ENCODE results near the gene GRK2. TPM values are rescaled to one million over a fixed set of nuclear protein-coding genes. Genes with fewer than 3 reads are reported as not detected.

GRK2 gene
- total and polyA plus RNA-seq, 2 donors (not counting 3 experiments of a cell fraction or from before 2014, with no cell fraction given) = 57.9 to 62.3 TPM

GRCh38 chr11:67242548-67242947, 23.7 kb upstream of the GRK2 start:
- ChIA-PET CTCF (no interaction called here), POLR2A (no interaction called here)
- Histone ChIP-seq H3K9ac (replicated peaks; ENCODE audit: extremely low read depth, insufficient read depth, low read length) (no peak overlapping the region), H3K36me3 (ENCODE audit: control insufficient read depth in 2 of 2, extremely low read depth in 1 of 2, insufficient read depth in 2 of 2, low read length in 2 of 2) (peaks cover 12 to 14% of the 10 kb centered on the region in 2 experiments), H3K79me2 (ENCODE audit: control insufficient read depth, insufficient read depth, low read length) (peaks cover 50% of the 10 kb centered on the region), H3K4me2 (ENCODE audit: insufficient read depth, low read length) (peak overlapping the region; percentile 81), H2AFZ (ENCODE audit: low read depth, low read length) (no peak overlapping the region), H4K20me1 (replicated peaks; ENCODE audit: control insufficient read depth, extremely low read depth, insufficient read depth, low read length) (peaks cover 3% of the 10 kb centered on the region), H3K27ac (ENCODE audit: insufficient read depth, low read depth, low read length) (no peak overlapping the region), H3K9me1 (replicated peaks; ENCODE audit: control insufficient read depth, extremely low read depth, insufficient read depth, low read length) (no peaks in the 10 kb centered on the region), H3K27me3 (ENCODE audit: control insufficient read depth in 2 of 2, insufficient read depth in 2 of 2, low read length in 2 of 2) (no peaks in the 10 kb centered on the region), H3K9me3 (replicated peaks; ENCODE audit: control insufficient read depth, insufficient read depth, low read length) (no peaks in the 10 kb centered on the region), H3K4me1 (ENCODE audit: control insufficient read depth, extremely low read depth, insufficient read depth, low read length) (peaks cover 23% of the 10 kb centered on the region), H3K4me3 (replicated peaks in 1 of 3; ENCODE audit: insufficient read depth in 1 of 3, low read depth in 1 of 3, low read length in 3 of 3) (peak overlapping the region in 1 of 3 experiments; percentile 90)
- DNase-seq (ENCODE audit: low read depth, low spot score) (no peak), FAIRE-seq (no peak)
- BruUV-seq (replicated peaks) = no TSS peak
- TF ChIP-seq EZH2 (IDR thresholded peaks at IDR 0.05; ENCODE audit: borderline replicate concordance, low read depth, low read length, severe bottlenecking) (no peak), CTCF (IDR thresholded peaks at IDR 0.05; ENCODE audit: extremely low read depth in 1 of 2, insufficient read depth in 1 of 2, low read depth in 1 of 2, low read length in 2 of 2) (no peak), POLR2AphosphoS5 (IDR thresholded peaks at IDR 0.05; ENCODE audit: insufficient read depth, low read depth, low read length) (no peak), MAX (IDR thresholded peaks at IDR 0.05; ENCODE audit: insufficient read depth, insufficient read length) (no peak), MYC (IDR thresholded peaks at IDR 0.05; ENCODE audit: low read depth, low read length) (no peak), FOS (IDR thresholded peaks at IDR 0.05; ENCODE audit: borderline replicate concordance, insufficient read depth, low read length) (no peak), JUN (IDR thresholded peaks at IDR 0.05; ENCODE audit: borderline replicate concordance, insufficient read depth, insufficient read length, low read depth) (no peak), POLR2A (IDR thresholded peaks at IDR 0.05; ENCODE audit: low read depth, low read length) (no peak), GATA2 (IDR thresholded peaks at IDR 0.05; ENCODE audit: insufficient read depth, insufficient read length, low read depth, low read length) (no peak)
- dilution Hi-C loops (cut with MboI; ENCODE audit: extremely low pct_ligation_motif_present, low sequenced_read_pairs) = no loop called here
- intact Hi-C loops (cut with micrococcal nuclease) = loop anchor here (5.0 kb wide), 1 partner anchor 35 kb away; no protein-coding TSS in a partner anchor
